ENCODE data around the gene PLA2G1B.
"Not testable (repeated sequence)": the region's sequence is repeated elsewhere in the genome, so short reads cannot be mapped to it uniquely, and the experiment has no call there.

The PLA2G1B gene

DNA sequence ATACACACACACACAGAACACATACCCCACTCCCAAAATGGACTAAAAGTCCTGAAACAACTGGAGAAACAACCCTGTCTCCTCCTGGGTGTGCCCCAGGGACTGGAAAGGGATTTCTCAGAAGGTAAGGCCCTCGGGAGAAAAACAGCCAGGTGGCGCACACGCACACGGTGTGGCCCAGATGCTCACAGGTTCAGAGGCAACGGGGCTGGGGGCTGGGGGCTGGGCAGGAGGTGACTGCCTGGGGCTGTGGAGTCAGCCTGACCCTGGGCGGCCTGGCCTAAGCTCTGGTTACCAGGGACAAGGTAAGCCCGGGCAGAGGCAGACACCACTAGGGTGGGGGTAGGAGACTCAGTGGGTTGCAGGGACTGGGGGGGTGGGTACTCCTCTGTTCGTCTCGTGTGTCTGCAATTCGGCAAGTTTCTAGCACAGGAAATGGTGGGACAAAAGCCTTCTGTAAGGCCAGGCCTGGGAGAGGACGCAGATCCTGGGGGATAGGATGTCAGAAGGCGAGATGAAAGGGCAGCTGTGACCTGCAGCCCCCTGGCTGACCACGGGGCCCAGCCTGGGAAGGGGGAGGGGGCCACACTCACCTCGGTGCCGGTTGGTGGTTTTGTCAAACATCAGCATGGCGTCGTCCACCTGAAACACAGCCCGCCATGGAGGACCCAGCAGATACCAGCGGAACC, 31.0 kb upstream of the PLA2G1B start:
- DNase-seq = no peak

DNA sequence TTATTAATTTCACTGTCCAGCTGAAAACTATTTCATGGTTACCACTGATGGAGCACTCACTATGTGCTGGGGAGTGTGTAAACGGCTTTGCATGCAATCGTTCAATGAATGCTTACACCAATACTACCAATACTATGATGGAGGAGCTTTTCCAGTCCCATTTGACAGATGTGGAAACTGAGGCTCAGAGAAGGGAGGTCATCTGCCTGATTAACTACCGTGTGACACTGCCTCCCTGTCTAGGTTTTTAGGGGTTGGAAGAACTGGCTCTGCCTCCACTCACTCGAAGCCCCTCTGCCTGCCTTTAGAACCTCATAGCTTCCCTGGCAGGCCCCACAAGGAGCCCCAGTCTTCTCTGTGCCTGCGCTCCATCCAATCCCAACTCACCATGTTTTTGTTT, 29.5 kb upstream of the PLA2G1B start:
- no peak for DNase-seq

DNA sequence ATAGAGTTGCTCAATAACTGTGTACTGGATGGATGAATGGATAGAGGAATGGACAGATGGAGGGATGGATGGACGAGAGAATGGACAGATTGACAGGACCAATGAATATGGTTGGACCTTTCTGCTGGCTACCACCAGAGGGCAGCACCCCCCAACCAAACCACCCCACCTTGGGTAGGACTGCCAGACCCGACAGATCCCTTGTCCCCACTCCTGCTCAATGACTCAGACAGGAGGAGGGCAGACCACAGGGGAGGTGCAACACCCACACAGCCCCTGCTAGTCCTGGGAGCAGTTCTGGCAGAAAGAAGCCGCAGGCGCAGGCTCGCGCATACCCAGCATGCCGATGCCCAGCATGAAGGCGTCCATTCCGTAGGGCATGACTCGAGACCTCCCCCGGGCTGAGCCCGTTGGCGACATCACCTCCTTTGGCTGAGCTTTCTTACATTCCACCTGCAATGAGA, 29.0 kb upstream of the PLA2G1B start:
- peak; percentile 80 for DNase-seq

DNA sequence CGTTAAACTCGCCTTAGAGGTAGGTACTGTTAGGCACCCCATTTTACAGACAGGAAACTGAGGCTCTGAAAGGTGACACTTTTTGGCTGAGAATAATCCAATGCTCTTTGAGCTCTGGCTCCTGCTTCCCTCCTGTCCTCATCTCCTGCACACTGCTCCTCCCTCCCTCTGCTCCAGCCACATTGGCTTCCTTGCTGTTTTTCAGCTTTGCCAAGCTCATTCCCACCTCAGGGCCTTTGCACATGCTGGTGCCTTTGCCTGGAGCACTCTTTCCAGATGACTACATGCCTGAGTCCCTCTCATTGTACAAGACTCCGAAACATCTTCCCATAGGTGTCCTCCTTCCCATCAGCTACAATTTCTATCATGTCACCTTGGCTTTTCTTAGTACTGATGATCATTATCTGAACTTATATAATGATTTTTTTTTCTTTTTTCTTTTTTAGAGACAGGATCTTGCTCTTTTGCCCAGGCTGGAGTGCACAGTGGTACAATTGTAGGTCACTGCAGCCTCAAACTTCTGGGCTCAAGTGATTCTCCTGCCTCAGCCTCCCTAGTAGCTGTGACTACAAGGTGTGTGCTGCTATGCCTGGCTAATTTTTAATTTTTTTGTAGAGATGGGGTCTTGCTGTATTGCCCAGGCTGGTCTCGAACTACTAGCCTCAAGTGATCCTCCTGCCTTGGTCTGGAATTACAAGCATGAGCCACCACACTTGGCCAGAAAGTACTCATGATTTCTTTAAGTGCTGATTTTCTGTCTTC, 26.2 kb upstream of the PLA2G1B start:
- DNase-seq = no peak

DNA sequence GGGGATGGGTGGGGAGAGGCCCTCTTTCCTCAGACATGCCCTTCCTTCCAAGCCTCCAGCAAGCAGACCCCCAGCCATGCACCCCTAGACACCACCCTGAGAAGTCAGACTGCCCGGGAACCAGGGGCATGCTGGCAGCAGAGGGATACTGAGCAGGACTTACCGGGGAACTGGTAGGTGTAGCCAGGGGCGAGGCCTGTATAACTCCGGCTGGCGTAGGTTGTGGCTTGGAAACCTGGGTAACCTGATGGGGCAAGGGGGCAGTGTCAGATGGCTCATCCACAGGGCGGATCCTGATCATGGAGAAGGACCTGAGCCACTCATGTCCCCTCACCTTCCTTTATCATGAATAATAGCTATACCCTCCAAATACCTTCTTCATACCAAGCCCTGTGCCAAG, 25.6 kb upstream of the PLA2G1B start:
- no peak for DNase-seq

DNA sequence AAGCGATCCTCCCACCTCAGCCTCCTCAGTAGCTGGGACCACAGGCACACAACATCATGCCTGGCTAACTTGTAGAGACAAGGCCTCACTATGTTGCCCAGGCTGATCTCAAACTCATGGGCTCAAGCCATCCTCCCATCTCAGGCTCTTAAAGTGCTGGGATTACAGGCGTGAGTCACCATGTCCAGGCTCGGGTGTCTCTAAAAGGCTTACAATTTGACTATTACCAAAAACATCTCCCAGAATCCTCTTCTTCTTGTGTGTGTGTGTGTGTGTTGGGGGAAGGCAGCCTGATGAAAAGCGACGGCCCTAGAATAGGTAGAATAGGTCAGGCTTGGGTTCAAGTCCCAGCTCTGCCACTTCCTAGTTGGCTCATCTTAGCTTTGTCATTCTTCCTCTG, 24.5 kb upstream of the PLA2G1B start:
- DNase-seq = no peak

DNA sequence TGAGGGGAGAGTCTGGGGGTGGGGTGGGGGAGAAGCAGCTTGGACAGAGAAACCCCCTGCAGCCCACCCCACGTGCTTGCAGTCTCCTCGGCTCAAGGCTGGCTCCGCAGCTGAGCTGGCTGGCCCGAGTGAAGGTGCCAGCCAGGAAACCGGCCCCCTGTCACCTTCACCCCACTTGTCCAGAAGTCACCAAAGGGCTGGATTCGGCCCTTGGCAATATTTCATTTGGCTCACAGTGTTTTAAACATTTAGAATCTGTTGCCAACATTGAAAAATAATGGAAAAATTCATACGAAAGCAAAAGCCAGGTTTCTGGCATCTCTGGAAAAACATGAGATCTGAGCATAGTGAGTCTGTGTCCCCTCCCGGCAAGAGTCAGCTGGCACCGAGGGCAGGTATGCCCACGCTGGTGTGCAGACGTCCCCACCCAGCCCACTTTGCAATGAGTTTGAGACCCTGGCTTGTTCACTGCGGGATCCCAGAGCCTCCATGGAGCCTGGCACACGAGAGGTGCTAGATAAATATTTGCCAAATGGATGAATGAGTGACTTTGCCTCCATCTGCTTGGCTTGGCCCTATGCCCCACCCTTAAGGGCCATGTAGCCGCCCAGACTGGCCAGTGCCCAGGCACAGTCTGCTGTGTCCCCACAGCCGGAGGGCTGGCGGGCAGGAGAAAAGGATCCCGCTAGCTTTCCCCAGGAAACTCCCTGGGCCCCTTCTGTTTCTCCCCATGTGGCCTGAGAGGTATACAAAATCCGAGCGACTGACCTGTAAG, 23.2 kb upstream of the PLA2G1B start:
- no peak for DNase-seq

DNA sequence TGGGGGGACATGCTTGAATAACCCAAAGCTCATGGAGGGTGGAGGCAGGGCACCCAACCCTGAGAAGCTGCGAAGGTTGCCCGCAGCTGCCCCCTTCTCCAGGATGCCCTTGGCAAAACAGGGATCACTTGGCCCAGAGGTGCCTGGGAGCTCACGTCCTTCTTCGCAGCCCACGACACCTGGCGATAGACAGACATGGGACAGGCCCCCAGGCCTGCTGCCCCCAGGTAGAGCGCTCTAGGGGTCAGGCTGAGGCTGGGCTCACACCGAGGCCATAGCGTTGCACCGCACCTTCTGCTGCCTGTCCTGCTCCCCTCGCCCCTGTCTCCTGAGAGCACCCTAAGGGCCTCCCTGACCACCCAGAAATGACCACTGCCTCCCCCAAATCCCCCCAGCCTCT, 20.2 kb upstream of the PLA2G1B start:
- no peak for DNase-seq

DNA sequence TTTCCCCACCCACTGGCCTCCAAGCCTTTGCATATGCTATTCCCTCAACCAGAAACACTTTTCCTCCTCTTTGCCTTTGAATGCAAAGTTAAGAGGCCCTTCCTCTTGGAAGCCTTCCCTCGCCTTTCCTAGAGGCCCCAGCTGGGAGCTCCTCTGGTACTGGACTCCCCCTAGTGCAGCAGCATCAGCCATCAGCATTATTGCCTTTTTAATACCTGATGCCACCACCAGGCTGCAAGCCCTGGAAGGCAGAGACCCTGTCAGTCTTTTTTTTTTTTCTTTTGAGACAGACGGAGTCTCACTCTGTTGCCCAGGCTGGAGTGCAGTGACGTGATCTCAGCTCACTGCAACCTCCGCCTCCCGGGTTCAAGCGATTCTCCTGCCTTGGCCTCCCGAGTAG, 19.1 kb upstream of the PLA2G1B start:
- DNase-seq = no peak

DNA sequence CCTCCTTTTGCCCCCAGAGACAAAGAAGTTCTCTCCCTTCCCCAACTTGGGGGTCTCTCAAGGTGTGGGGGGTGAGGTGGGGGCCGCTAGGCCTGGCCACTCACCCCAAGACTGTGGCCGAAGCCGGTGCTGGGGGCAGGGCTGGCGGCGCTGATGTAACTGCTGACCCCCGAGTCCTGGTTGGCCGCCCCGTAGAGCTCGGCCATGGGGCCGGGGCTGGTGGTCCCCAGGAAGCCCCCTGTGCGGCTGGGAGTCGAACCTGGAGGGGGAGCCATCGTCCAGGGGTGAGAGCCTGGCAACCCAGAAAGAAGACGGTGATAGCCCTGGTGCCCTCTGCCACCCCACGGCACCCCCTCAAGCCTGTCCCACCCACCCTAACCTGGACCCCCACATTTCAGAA, 18.5 kb upstream of the PLA2G1B start:
- no peak for DNase-seq

DNA sequence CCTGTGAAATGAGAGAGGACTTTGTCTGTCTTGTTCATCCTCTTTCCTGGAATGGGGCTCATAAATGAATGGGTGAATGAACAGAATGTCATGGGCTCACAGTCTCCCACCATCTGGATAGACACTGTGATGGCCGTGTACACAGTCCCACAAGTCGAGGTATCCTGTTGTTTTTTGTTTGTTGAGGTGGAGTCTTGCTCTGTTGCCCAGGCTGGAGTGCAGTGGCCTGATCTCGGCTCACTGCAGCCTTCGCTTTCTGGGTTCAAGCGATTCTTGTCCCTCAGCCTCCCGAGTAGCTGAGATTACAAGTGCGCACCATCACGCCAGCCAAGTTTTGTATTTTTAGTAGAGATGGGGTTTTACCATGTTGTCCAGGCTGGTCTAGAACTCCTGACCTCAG, 16.1 kb upstream of the PLA2G1B start:
- no peak for DNase-seq

DNA sequence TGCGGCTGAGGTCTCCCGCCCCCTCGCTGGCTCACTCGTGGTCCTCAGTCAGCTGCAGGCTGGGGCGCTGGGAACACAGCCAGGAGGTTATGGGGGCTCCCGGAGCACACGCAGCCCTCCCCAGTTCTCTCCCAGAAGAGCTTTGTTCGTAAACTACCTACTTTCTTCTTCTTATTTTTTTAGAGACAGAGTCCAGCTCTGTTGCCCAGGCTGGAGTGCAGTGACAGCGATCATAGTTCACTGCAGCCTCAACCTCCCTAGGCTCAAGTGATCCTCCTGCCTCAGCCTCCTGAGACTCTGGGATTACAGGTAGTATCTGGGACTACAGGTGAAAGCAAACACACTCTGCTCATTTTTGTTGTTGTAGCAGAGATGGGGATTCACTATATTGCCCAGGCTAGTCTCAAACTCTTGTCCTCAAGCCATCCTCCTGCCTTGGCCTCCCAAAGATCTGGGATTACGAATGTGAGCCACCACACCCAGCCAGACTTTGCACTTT, 15.5 kb upstream of the PLA2G1B start:
- no peak for DNase-seq

DNA sequence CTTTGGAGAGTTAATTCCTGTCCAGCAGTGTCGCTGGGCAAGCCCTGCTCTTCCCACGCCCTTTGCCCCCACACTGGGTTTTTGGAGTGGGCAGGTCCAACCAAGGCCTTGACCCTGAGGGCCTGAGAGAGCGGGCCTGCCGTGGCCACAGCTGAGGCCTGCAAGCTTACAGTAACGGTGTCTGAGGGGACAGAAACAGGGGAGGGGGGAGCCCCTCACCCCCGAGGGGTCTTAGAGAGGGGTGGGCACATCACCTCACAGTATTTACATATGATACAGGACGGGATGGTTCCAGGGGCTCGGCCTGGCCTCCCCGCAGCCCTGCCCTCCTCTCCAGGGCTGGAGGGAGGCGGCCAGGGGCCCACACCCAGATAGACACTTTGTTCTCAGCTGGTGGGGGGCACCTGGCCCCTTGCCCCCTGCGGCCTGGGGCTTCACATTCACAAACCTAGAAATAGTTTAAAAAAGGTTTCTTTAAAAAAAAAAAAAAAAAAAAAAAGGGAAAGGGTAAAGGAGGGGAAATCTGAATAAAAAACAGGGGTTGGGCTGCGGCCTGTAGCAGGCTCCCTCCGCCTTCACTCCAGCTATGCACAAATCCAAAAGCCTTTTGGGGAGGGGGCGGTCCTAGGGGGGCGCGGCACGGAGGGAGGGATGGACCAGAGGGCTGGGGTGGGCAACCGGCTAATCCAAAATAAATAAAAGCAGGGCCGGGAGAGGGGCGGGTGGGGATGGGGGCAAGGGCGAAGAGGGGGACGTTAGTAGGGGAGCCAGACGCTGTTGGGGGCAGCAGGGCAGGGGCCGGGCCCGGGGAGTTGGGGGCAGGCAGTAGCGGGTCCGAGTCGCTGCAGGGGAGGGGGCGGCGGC, 14.8 kb upstream of the PLA2G1B start:
- DNase-seq = no peak

DNA sequence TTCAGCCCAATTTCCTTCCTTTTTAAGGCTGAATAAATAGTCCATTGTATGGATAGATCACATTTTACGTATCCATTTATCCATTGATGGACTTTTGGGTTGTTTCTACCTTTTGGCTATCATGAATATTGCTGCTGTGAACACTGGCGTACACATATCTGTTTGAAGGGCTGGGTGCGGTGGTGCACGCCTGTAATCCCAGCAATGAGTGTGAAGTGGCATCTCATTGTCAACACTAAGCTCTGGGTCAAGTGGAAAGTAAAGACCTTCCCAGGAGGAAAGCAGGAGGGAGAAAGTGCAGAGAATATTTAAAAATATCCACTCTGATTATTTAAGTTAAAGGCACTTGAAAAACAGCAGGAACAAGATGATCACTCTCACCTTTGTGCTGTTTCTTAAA, 11.7 kb upstream of the PLA2G1B start:
- no peak for DNase-seq

DNA sequence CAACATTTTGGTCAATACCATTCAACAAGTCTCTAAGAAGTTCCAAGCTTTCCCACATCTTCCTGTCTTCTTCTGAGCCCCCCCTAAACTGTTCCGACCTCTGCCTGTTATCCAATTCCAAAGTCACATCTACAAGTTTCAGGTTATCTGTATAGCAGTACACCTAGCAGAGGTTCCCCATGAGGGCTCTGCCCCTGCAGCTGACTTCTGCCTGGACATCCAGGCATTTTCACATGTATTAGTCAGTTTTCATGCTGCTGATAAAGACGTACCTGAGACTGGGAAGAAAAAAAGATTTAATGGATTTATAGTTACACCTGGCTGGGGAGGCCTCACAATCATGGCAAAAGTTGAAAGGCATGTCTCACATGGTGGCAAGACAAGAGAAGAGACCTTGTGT, 10.2 kb upstream of the PLA2G1B start:
- no peak for DNase-seq

DNA sequence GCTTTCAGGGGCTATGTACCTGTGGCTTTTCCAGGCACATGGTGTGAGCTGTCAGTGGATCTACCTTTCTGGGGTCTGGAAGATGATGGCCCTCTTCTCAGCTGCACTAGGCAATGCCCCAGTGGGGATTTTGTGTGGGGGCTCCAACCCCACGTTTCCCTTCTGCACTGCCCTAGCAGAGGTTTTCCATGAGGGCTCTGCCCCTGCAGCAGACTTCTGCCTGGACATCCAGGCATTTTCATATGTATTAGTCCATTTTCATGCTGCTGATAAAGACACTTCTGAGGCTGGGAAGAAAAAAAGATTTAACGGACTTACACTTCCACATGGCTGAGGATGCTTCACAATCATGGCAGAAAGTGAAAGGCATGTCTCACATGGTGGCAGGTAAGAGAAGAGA, 8.8 kb upstream of the PLA2G1B start:
- DNase-seq = not testable (repeated sequence)

DNA sequence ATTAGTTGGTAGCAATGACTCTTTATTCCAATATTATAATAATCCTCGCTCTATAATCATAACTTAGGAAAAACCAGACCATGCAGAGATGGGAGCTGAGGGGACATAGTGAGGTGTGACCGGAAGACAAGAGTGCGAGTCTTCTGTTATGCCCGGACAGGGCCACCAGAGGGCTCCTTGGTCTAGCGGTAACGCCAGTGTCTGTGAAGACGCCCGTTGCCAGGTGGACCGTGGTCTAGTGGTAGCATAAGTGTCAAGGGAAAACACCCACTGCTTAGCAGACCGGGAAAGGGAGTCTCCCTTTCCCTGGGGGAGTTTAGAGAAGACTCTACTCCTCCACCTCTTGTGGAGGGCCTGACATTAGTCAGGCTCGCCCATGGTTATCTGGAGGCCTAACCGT, 7.9 kb upstream of the PLA2G1B start:
- DNase-seq = peak; percentile 35

DNA sequence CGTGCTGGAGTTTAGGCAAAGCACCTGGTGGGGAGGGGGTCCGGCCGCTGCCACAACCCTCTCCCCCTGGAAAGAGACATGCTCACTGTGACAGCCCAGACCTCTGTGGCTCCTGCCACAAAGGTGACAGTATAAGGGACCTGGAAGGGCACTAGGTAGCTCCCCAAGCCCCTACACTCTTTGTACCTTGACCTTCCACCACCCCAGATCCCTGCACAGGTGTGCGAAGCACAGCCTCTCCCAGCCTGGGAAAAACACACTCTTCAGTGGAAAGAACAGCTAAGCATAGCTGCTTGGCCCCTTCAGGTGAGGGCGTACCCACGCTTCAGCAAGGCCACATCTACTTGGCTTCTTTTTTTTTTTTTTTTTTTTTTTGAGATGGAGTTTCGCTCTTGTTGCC, 4.9 kb upstream of the PLA2G1B start:
- DNase-seq = no peak

DNA sequence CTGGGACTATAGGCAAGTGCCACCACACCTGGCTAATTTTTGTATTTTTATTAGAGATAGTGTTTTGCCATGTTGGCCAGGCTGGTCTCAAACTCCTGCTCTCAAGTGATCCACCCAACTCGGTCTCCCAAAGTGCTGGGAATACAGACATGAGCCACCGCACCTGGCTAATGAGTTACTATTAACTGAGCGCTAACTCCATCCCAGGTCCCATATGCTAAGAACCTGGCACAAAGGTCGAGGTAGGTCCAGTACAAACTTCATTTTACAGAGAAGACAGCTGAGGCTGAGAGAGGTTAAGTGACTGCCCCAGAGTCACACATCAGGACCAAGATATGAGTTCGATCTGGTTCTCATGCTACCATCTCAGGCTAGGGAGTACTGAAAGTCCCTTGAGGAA, 4.5 kb upstream of the PLA2G1B start:
- DNase-seq = no peak

DNA sequence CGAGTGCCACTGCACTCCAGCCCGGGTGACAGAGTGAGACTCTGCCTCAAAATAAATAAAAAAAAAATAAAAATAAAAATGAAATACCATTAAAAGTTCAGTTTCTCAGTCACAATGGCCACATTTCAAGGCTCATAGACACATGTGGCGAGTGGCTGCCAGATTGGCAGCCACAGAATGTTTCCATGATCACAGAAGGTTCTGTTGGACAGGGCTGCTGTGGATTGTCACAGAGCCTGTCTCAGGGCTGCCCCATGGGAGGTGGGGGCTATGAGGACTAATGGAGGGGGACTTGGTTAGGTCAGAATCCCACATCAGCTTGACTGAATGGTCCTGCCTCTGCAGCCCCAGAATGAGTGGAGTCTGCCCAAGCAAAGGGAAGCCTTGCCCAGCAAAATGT, 3.8 kb upstream of the PLA2G1B start:
- no peak for DNase-seq

DNA sequence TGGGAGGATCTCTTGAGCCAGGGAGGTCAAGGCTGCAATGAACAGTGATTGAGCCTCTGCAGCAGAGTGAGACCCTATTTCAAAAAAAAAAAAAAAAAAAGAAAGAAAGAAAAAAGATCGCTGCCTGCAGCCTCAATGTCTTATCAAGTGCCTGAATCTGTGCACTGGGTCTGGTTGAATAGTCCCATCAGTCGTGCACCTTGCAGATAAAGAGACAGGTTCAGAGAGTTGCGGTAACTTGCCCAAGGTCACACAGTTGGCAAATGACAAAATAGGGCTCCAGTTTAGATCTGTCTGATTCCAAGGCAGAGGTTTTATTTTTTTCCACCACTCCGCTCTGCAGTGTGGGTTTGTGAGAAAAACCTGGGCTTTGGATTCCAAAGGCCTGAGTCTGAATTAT, 649 bp upstream of the PLA2G1B start:
- no peak for DNase-seq

DNA sequence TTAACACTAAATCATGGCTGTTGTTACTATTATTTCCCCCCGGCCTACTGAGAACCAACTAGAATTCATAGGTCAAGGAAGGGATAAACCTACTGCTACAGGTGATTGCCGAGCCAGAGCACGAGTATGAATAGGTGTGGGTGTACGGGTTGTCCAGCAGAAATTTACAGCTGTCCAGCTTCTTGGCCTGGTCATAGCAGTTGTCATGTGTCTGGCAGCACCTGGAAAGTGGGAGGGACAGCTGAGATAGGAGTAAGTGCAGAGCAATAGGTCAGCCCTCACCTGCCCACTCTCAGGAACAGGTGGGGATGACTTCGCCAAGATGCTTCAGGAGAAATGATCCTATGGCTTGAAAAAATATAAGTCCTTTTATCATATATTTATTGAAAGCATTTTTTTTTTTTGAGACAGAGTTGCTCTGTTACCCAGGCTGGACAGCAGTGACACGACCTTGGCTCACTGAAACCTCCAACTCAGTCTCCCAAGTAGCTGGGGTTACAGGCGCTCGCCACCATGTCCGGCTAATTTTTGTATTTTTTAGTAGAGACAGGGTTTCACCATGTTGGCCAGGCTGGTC, 2.6 kb downstream of the PLA2G1B start:
- DNase-seq = no peak
